Kidney epithelial cell (primary cell): ENCODE results near the gene CABP1. TPM values are rescaled to one million over a fixed set of nuclear protein-coding genes. Genes with fewer than 3 reads are reported as not detected.

ENCODE experiments used
- DNase-seq: peaks from one replicate; pipeline ENCODE4 v3.0.0-alpha.2; 2010; ENCODE audit warnings: low read depth
- H3K27me3 ChIP-seq: 2 replicates; pipeline ENCODE4 v1.6.0; 2011; ENCODE audit warnings: low read length; ENCODE audit not compliant: control insufficient read depth, insufficient read depth
- H3K36me3 ChIP-seq: 2 replicates; pipeline ENCODE4 v1.5.1; 2011; ENCODE audit warnings: low read length; ENCODE audit not compliant: control insufficient read depth, insufficient read depth
- H3K4me3 ChIP-seq: 2 replicates; pipeline ENCODE4 v1.5.1; 2011; ENCODE audit warnings: low read depth, mild to moderate bottlenecking, control low read depth, low read length
- CTCF ChIP-seq: IDR thresholded peaks from 2 replicates; pipeline ENCODE4 v1.5.1; 2011; ENCODE audit warnings: mild to moderate bottlenecking, moderate library complexity, low read length, control low read depth, inconsistent platforms; ENCODE audit not compliant: insufficient read depth, poor library complexity, severe bottlenecking
- total RNA-seq: library from RNA; depleted of rRNA; stranded (reverse); fragments of >200 nt; gene quantifications from 2 replicates; pipeline ENCODE4 v1.2.3, GENCODE V29; 2015

Gene CABP1
- not detected in 2 replicates for total RNA-seq

- Histone ChIP-seq H3K36me3 (no peaks in the 10 kb centered on the region), H3K4me3 (peak within 1 kb of the TSS; percentile 24), H3K27me3 (peaks cover 36% of the 10 kb centered on the region)
- no peak for DNase-seq
- TF ChIP-seq CTCF: peak; percentile 28
Measured at GRCh38 chr12:120639771-120640721, at the start of gene CABP1. TSS of gene CABP1 (plus strand) at chr12:120640626. CDS start at chr12:120640686, 60 bp downstream.

- Histone ChIP-seq H3K4me3 (no peak overlapping the region), H3K27me3 (no peaks in the 10 kb centered on the region), H3K36me3 (no peaks in the 10 kb centered on the region)
- no peak for DNase-seq
- no peak for TF ChIP-seq CTCF
Measured at GRCh38 chr12:120590741-120591407, 49.6 kb upstream of the CABP1 start.

- no peak overlapping the region for H3K4me3 ChIP-seq
- no peaks in the 10 kb centered on the region for H3K27me3 ChIP-seq
- DNase-seq: no peak
- TF ChIP-seq CTCF: no peak
- H3K36me3 ChIP-seq: no peaks in the 10 kb centered on the region
Measured at GRCh38 chr12:120592121-120593049, 48.0 kb upstream of the CABP1 start.

GRCh38 chr12:120596901-120597300 is 43.5 kb upstream of the CABP1 start:
- TF ChIP-seq CTCF: no peak
- no peaks in the 10 kb centered on the region for H3K27me3 ChIP-seq
- H3K4me3 ChIP-seq: no peak overlapping the region
- DNase-seq: no peak
- H3K36me3 ChIP-seq: no peaks in the 10 kb centered on the region

- no peaks in the 10 kb centered on the region for H3K27me3 ChIP-seq
- H3K4me3 ChIP-seq: no peak overlapping the region
- no peaks in the 10 kb centered on the region for H3K36me3 ChIP-seq
- no peak for TF ChIP-seq CTCF
- no peak for DNase-seq
Measured at GRCh38 chr12:120597861-120598260, 42.6 kb upstream of the CABP1 start.
